Activated naive CD8-positive, alpha-beta T cell (primary cell): ENCODE measurements around the gene MND1.

ENCODE experiments used
- H3K27ac Mint-ChIP-seq: one replicate; pipeline ENCODE4 v1.8.0; 2021; ENCODE audit warnings: mixed read lengths
- H3K27me3 Mint-ChIP-seq: one replicate; pipeline ENCODE4 v1.8.0; 2021; ENCODE audit warnings: mixed read lengths
- H3K36me3 Mint-ChIP-seq: one replicate; pipeline ENCODE4 v1.8.0; 2021; ENCODE audit warnings: mixed read lengths
- H3K4me1 Mint-ChIP-seq: one replicate; pipeline ENCODE4 v1.8.0; 2021; ENCODE audit warnings: low read depth, mixed read lengths
- H3K4me3 Mint-ChIP-seq: one replicate; pipeline ENCODE4 v1.8.0; 2021; ENCODE audit warnings: mild to moderate bottlenecking, mixed read lengths
- H3K9me3 Mint-ChIP-seq: one replicate; pipeline ENCODE4 v1.8.0; 2021; ENCODE audit warnings: low read depth, mixed read lengths

The MND1 gene

GRCh38 chr4:153335665-153336064 lies 8.8 kb upstream of the MND1 start:
- H3K36me3 Mint-ChIP-seq, result no peaks in the 10 kb centered on the region

GRCh38 chr4:153337686-153338085 lies 6.8 kb upstream of the MND1 start:
- Mint-ChIP-seq H3K27ac (no peak overlapping the region), H3K4me1 (no peaks in the 10 kb centered on the region), H3K9me3 (no peaks in the 10 kb centered on the region), H3K27me3 (no peaks in the 10 kb centered on the region), H3K4me3 (no peak overlapping the region), H3K36me3 (no peaks in the 10 kb centered on the region)

More at GRCh38 chr4:153335665-153336064, 8.8 kb upstream of the MND1 start:
- Mint-ChIP-seq H3K27ac (no peak overlapping the region), H3K4me3 (no peak overlapping the region), H3K9me3 (no peaks in the 10 kb centered on the region), H3K27me3 (no peaks in the 10 kb centered on the region), H3K4me1 (no peaks in the 10 kb centered on the region)

DNA sequence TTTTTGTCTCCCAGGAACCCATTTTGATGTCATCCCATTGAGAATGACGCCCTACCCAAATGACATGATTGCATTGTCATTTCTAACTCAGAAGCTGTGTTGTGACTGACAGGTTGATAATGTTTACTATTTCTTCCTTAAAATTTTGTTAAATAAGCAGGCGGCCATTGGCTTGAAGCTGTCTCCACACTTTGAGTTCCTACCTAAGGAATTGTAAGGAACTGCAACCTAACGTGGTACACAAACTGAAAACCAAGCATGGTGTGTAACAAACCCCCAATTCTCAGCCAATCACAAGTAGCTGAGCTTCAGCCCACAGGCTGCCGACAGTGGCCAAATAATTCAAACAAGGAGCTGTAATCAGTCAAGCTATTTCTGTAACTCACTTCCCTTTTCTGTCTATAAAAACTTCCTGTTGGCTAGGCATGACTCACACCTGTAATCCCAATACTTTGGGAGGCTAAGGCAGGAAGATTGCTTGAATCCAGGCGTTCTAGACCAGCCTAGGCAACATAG lies 2.9 kb upstream of the MND1 start:
- Mint-ChIP-seq H3K9me3 (no peaks in the 10 kb centered on the region), H3K4me1 (peaks cover 4% of the 10 kb centered on the region), H3K36me3 (no peaks in the 10 kb centered on the region), H3K27me3 (no peaks in the 10 kb centered on the region), H3K27ac (no peak overlapping the region), H3K4me3 (no peak overlapping the region)

DNA sequence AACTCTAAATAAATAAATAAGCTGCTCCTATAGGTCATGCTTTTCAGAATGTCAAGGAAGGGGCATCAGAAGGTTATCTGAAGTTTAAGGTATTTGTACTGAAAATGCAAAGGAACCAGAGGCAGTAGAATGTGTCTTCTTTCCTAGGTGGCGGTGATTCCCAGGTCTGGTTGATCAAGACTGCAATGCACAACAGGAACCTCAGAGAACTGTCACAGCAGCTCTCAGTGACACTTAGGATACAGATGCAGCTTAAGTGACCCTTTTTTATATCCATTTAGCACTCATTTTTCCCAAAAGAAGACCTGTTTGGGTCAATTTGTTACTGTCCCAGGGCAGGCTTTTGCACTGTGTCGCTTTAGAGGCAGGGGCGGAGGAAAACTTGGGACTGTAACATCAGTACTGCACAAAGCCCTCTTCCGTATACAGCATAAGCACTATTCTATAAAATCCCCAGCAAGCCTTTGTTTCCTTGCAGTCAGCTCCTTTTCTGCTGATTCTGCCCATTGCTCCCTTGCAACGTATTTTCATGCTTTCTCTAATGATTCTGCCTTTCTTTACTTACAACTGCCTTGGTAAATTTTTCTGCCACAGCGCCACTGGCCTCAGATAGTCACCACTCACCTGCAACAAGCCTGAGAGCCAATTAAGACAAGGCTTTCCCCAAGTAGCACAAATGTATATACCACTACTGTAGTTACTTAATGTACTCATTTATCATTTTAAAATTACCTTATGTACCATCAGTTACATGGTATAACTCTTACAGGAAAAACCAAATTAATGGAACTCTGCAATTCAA lies 1.5 kb upstream of the MND1 start:
- peak overlapping the region; percentile 40 for H3K4me3 Mint-ChIP-seq
- H3K27ac Mint-ChIP-seq, result no peak overlapping the region
- no peaks in the 10 kb centered on the region for H3K9me3 Mint-ChIP-seq
- H3K27me3 Mint-ChIP-seq, result no peaks in the 10 kb centered on the region
- no peaks in the 10 kb centered on the region for H3K36me3 Mint-ChIP-seq
- peaks cover 4% of the 10 kb centered on the region for H3K4me1 Mint-ChIP-seq

- no peaks in the 10 kb centered on the region for H3K9me3 Mint-ChIP-seq
- peak overlapping the region; percentile 90 for H3K27ac Mint-ChIP-seq
- no peaks in the 10 kb centered on the region for H3K27me3 Mint-ChIP-seq
- peaks cover 2% of the 10 kb centered on the region for H3K36me3 Mint-ChIP-seq
- H3K4me1 Mint-ChIP-seq, result peaks cover 4% of the 10 kb centered on the region
- H3K4me3 Mint-ChIP-seq, result peak overlapping the region; percentile 96
Observed at GRCh38 chr4:153345012-153345981, 809 bp downstream of the MND1 start.

- H3K36me3 Mint-ChIP-seq, result peaks cover 2% of the 10 kb centered on the region
- H3K4me3 Mint-ChIP-seq, result peak overlapping the region; percentile 96
- peaks cover 4% of the 10 kb centered on the region for H3K4me1 Mint-ChIP-seq
- no peaks in the 10 kb centered on the region for H3K9me3 Mint-ChIP-seq
- H3K27me3 Mint-ChIP-seq, result no peaks in the 10 kb centered on the region
- H3K27ac Mint-ChIP-seq, result no peak overlapping the region
Observed at GRCh38 chr4:153346031-153346430, 1.5 kb downstream of the MND1 start.

DNA sequence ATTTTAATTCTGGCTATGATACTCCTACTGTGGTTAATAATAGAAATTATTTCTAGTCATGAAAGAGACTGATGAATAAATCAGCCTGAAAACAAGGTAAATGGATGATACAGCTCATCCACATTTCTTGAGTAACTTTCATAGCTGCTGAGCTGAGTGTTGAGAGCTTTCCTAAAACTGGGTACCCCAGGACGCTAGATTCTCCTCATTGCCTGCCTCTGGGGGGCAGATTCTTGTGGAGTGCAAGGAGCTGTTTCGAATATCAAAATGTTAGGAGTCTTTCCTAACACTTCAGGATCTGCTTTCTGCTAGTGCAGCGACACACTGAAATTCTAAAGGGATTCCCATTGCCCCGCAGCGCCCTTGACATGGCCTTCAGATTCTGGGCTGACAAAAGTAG lies 2.1 kb downstream of the MND1 start:
- Mint-ChIP-seq H3K4me1 (peaks cover 4% of the 10 kb centered on the region), H3K36me3 (peaks cover 2% of the 10 kb centered on the region), H3K4me3 (peak overlapping the region; percentile 8), H3K27me3 (no peaks in the 10 kb centered on the region), H3K27ac (no peak overlapping the region), H3K9me3 (no peaks in the 10 kb centered on the region)

DNA sequence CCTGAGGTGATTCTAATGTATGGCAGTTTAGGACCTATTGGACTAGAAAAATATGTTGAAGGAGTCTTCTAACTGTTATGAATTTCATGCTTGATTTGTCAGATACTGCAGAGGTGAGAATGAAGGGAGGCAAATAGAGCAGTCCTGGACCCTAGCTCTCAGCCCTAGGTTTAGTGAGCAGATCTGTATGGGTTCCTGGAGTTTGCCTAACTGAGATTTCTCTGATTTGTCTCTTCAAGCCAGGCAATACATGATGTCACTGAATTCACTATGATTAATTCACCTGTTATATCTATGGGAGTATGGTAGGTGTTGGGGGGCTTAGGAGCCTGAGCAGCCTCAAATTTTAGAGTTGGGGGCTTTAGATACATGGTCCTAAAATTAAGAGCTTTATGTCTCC lies 2.6 kb downstream of the MND1 start:
- Mint-ChIP-seq H3K27me3 (no peaks in the 10 kb centered on the region), H3K4me3 (no peak overlapping the region), H3K9me3 (no peaks in the 10 kb centered on the region), H3K27ac (no peak overlapping the region), H3K36me3 (peaks cover 2% of the 10 kb centered on the region), H3K4me1 (peaks cover 4% of the 10 kb centered on the region)

- Mint-ChIP-seq H3K4me3 (no peak overlapping the region), H3K27me3 (no peaks in the 10 kb centered on the region), H3K36me3 (peaks cover 2% of the 10 kb centered on the region), H3K4me1 (peaks cover 4% of the 10 kb centered on the region), H3K27ac (no peak overlapping the region), H3K9me3 (no peaks in the 10 kb centered on the region)
Observed at GRCh38 chr4:153348006-153348405, 3.5 kb downstream of the MND1 start.

DNA sequence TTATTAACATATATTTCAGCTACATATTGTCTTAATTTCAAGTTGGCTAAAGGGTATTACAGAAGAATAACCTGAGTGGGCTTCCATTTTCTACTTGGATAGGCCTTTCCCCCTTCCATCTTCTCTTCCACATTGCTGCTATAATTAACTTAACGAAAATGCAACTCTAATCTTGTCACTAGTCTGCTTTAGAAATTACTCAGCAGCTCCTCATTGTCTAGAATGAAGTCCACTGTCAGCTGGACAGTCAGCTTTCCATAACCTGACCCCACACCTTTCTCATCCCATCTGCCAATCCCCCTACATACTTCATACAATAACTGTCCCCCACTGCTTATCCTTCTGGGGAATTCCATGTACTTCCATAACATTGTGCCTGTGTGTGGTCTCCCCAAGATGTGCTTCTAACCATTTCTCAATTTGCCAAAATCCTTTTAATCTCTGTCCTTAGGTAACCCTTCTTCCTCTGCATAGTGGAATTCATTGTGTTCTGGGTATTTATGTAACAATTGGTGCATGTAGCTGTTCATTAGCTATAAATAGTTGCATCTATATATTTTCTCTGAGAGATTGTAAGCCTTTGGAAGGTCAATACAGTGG lies 4.8 kb downstream of the MND1 start:
- Mint-ChIP-seq H3K4me1 (peaks cover 6% of the 10 kb centered on the region), H3K27me3 (no peaks in the 10 kb centered on the region), H3K27ac (no peak overlapping the region), H3K4me3 (no peak overlapping the region), H3K36me3 (peaks cover 2% of the 10 kb centered on the region), H3K9me3 (no peaks in the 10 kb centered on the region)

DNA sequence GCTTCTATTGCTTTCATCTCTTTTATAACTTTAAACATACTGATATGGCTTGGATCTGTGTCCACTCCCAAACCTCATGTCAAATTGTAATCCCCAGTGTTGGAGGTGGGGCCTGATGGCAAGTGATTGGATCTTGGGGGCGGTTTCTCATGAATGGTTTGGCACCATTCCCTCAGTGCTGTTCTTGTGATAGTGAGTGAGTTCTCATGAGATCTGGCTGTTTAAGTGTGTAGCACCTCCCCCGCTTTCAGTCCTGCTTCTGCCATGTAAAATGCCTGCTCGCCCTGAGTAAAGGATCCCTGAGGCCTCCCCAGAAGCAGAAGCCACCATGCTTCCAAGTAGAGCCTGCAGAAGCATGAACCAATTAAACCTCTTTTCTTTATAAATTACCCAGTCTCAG lies 17.7 kb downstream of the MND1 start:
- Mint-ChIP-seq H3K27ac (no peak overlapping the region), H3K9me3 (no peaks in the 10 kb centered on the region), H3K4me1 (peaks cover 4% of the 10 kb centered on the region), H3K36me3 (peaks cover 2% of the 10 kb centered on the region), H3K4me3 (no peak overlapping the region), H3K27me3 (no peaks in the 10 kb centered on the region)

DNA sequence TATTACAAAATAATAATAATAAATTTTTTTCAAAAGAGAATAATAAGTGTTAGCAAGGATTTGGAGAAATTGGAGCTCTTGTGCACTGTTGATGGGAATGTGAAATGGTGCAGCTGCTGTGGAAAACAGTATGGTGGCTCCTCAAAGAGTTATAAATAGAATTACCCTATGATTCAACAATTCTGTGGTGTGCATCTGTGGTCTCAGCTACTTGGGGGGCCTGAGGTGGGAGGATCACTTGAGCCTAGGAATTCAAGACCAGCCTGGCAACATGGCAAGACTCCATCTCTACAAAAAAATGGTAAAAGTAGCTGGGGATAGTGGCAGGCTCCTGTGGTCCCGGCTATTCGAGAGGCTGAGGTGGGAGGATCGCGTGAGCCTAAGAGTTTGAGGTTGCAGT lies 19.6 kb downstream of the MND1 start:
- Mint-ChIP-seq H3K27ac (no peak overlapping the region), H3K4me3 (no peak overlapping the region), H3K27me3 (no peaks in the 10 kb centered on the region)

DNA sequence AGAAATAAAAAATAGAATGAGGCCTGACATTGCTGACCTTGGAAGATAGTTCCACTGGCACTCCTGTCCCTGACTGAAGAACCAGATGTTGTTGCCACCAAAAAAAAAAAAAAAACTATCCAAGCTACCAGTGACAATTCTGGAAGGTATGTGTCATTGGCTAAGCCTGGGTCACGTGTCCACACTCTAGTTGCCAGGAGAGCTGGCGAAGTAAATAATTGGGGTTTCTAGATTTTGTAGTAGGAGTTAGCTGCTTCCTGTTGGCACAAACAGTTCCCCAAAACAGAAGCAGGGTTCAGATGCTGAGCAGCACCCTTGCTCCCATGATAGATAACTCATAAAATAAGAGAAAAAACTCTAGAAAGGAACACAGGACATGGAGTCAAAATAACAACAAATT lies 20.5 kb downstream of the MND1 start:
- Mint-ChIP-seq H3K9me3 (no peaks in the 10 kb centered on the region), H3K27ac (no peak overlapping the region), H3K27me3 (no peaks in the 10 kb centered on the region), H3K4me3 (no peak overlapping the region), H3K4me1 (peaks cover 3% of the 10 kb centered on the region), H3K36me3 (peaks cover 2% of the 10 kb centered on the region)

More for the DNA sequence above, 19.6 kb downstream of the MND1 start:
- peaks cover 2% of the 10 kb centered on the region for H3K36me3 Mint-ChIP-seq
- H3K4me1 Mint-ChIP-seq, result peaks cover 3% of the 10 kb centered on the region
- H3K9me3 Mint-ChIP-seq, result no peaks in the 10 kb centered on the region

DNA sequence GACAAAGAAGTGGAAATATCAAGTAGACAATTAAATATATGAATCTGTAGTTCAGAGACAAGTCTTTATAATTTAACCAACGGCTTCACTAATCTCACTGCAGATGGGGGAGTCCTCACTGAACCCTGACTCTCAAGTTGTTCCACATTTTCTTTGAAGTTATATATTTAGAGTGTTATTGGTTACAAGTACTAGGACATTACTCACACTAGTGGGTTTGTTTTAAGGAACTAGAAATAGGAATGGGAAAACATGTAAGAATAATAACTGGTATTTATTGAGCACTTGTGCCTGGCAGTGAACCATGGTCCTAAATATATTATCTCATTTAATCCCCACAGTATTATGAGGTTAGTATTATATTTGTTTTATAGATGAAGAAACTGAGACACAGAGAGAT lies 22.0 kb downstream of the MND1 start:
- no peak overlapping the region for H3K4me3 Mint-ChIP-seq
- H3K27me3 Mint-ChIP-seq, result no peaks in the 10 kb centered on the region
- H3K4me1 Mint-ChIP-seq, result peaks cover 3% of the 10 kb centered on the region
- H3K27ac Mint-ChIP-seq, result no peak overlapping the region
- H3K36me3 Mint-ChIP-seq, result peaks cover 6% of the 10 kb centered on the region
- H3K9me3 Mint-ChIP-seq, result no peaks in the 10 kb centered on the region

GRCh38 chr4:153367092-153367491 lies 22.6 kb downstream of the MND1 start:
- no peaks in the 10 kb centered on the region for H3K27me3 Mint-ChIP-seq
- peaks cover 10% of the 10 kb centered on the region for H3K36me3 Mint-ChIP-seq
- peaks cover 3% of the 10 kb centered on the region for H3K4me1 Mint-ChIP-seq
- no peak overlapping the region for H3K27ac Mint-ChIP-seq
- H3K4me3 Mint-ChIP-seq, result no peak overlapping the region
- H3K9me3 Mint-ChIP-seq, result no peaks in the 10 kb centered on the region
